ENCODE measurements around the gene C1orf105.

DNA sequence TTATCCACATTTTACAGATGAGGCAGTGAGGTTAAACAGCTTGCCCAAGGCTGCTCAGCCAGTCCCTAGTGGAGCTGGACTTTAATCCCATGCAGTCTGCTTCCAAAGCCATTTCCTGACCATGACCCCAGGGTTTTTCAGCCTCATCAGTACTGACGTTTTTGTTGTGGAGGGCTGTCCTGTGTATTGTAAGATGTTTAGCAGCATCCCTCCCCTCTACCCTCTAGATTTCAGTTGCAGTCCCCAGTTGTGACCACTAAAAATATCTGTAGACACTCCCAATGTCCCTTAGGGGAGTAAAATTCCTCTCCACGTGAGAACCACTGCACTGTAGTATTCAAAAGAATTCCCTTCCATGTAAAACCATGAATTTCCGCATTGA is 30.2 kb upstream of the C1orf105 start:
- TF ChIP-seq, protein P1, sequence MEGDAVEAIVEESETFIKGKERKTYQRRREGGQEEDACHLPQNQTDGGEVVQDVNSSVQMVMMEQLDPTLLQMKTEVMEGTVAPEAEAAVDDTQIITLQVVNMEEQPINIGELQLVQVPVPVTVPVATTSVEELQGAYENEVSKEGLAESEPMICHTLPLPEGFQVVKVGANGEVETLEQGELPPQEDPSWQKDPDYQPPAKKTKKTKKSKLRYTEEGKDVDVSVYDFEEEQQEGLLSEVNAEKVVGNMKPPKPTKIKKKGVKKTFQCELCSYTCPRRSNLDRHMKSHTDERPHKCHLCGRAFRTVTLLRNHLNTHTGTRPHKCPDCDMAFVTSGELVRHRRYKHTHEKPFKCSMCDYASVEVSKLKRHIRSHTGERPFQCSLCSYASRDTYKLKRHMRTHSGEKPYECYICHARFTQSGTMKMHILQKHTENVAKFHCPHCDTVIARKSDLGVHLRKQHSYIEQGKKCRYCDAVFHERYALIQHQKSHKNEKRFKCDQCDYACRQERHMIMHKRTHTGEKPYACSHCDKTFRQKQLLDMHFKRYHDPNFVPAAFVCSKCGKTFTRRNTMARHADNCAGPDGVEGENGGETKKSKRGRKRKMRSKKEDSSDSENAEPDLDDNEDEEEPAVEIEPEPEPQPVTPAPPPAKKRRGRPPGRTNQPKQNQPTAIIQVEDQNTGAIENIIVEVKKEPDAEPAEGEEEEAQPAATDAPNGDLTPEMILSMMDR (optimal IDR thresholded peaks at IDR 0.05 in 1 of 3, IDR thresholded peaks at IDR 0.05 in 1 of 3, conservative IDR thresholded peaks at IDR 0.05 in 1 of 3; ENCODE audit: extremely low read depth in 1 of 3, insufficient read depth in 2 of 3, low read length in 3 of 3) = no peak
- no peak for TF ChIP-seq EZH2 (IDR thresholded peaks at IDR 0.05; ENCODE audit: low read length)

Measured in keratinocyte (primary cell).